Astrocyte (in vitro differentiated cells and primary cell): Measurements from ENCODE around the gene ARHGEF2. TPM values are rescaled to one million over a fixed set of nuclear protein-coding genes. Genes with fewer than 3 reads are reported as not detected.
A peak's percentile ranks its signal among the peaks of the same experiment; 100 is the strongest.

ENCODE experiments used
- DNase-seq: peaks from one replicate; pipeline ENCODE4 v3.0.0-alpha.2; 2010; ENCODE audit warnings: low read depth
- FAIRE-seq: peaks from 2 replicates; lab custom pipeline; 2011; peaks lifted over from hg19 to GRCh38; lab: Jason Lieb, UNC
- H2AFZ ChIP-seq: 2 replicates; pipeline ENCODE4 v1.6.0; 2012; ENCODE audit warnings: low read depth, low read length, inconsistent platforms
- H3K27ac ChIP-seq: 2 replicates; pipeline ENCODE4 v1.5.1; 2011; ENCODE audit warnings: low read depth, low read length, inconsistent platforms
- H3K27me3 ChIP-seq: 2 replicates; pipeline ENCODE4 v1.6.0; 2011; ENCODE audit warnings: low read length, inconsistent platforms; ENCODE audit not compliant: insufficient read depth
- H3K36me3 ChIP-seq: 2 replicates; pipeline ENCODE4 v1.5.1; 2011; ENCODE audit warnings: low read length, inconsistent platforms; ENCODE audit not compliant: insufficient read depth
- H3K4me1 ChIP-seq: 2 replicates; pipeline ENCODE4 v1.5.1; 2011; ENCODE audit warnings: low read length, inconsistent platforms; ENCODE audit not compliant: insufficient read depth
- H3K4me2 ChIP-seq: 2 replicates; pipeline ENCODE4 v1.6.0; 2012; ENCODE audit warnings: low read length, inconsistent platforms
- H3K4me3 ChIP-seq: 2 replicates; pipeline ENCODE4 v1.5.1; 2011; ENCODE audit warnings: low read depth, mild to moderate bottlenecking, low read length, inconsistent platforms; ENCODE audit not compliant: insufficient read depth
- H3K79me2 ChIP-seq: 2 replicates; pipeline ENCODE4 v1.6.0; 2012; ENCODE audit warnings: mild to moderate bottlenecking, low read length, inconsistent platforms; ENCODE audit not compliant: insufficient read depth
- H3K9ac ChIP-seq: 2 replicates; pipeline ENCODE4 v1.6.0; 2012; ENCODE audit warnings: mild to moderate bottlenecking, low read length, inconsistent platforms
- H3K9me3 ChIP-seq: 2 replicates; pipeline ENCODE4 v1.5.1; 2012; ENCODE audit warnings: low read depth, mild to moderate bottlenecking, low read length, inconsistent platforms; ENCODE audit not compliant: insufficient read depth
- H4K20me1 ChIP-seq: 2 replicates; pipeline ENCODE4 v1.6.0; 2012; ENCODE audit warnings: low read length, inconsistent platforms; ENCODE audit not compliant: insufficient read depth
- H3K27ac Mint-ChIP-seq: one replicate; pipeline ENCODE4 v1.8.0; 2021; ENCODE audit warnings: mild to moderate bottlenecking, mixed read lengths; ENCODE audit not compliant: unreplicated experiment
- H3K27me3 Mint-ChIP-seq: one replicate; pipeline ENCODE4 v1.8.0; 2021; ENCODE audit warnings: low read depth, mixed read lengths; ENCODE audit not compliant: unreplicated experiment
- H3K36me3 Mint-ChIP-seq: one replicate; pipeline ENCODE4 v1.8.0; 2021; ENCODE audit warnings: low read depth, mixed read lengths; ENCODE audit not compliant: unreplicated experiment
- H3K4me1 Mint-ChIP-seq: one replicate; pipeline ENCODE4 v1.8.0; 2021; ENCODE audit warnings: low read depth, mixed read lengths; ENCODE audit not compliant: unreplicated experiment
- H3K4me3 Mint-ChIP-seq: one replicate; pipeline ENCODE4 v1.8.0; 2021; ENCODE audit warnings: mild to moderate bottlenecking, moderate library complexity, mixed read lengths; ENCODE audit not compliant: unreplicated experiment
- H3K9me3 Mint-ChIP-seq: one replicate; pipeline ENCODE4 v1.8.0; 2021; ENCODE audit warnings: mild to moderate bottlenecking, mixed read lengths; ENCODE audit not compliant: unreplicated experiment
- EZH2 ChIP-seq: IDR thresholded peaks from 2 replicates; pipeline ENCODE4 v1.6.1; 2012; ENCODE audit warnings: mild to moderate bottlenecking, low read length, inconsistent platforms; ENCODE audit not compliant: insufficient read depth
- total RNA-seq: library from RNA; stranded (reverse); gene quantifications from 2 replicates; pipeline ENCODE4 v1.2.1, GENCODE V29; 2021
- TF ChIP-seq, protein P1 (sequence below): IDR thresholded peaks from 2 replicates; pipeline ENCODE4 v1.5.1; 2011; ENCODE audit warnings: low read depth, mild to moderate bottlenecking, inconsistent platforms, low read length, moderate library complexity; ENCODE audit not compliant: insufficient read depth

ARHGEF2 gene
- total RNA-seq, 1 donor from 2014 or later: 99.3 TPM

DNA sequence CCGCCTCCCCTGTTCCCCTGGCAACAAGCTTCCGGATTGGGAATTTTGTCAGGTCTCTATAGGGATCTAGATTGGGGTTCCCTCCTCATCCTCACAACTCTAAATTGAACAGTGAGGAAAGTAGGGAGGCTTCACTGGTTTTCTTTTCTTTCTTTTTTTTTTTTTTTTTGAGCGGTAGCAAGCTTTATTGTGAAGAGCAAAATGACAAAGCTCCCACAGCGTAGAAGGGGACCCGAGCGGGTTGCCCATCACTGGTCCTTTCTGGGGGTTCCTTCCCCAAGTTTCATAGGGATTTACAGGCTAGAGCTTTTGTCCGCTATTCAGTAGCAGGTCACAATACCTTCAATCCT is 10.3 kb downstream of the ARHGEF2 start:
- Histone ChIP-seq H3K4me3 (no peak overlapping the region), H4K20me1 (peaks cover 85% of the 10 kb centered on the region), H3K4me2 (peak overlapping the region; percentile 39), H3K36me3 (peaks cover 50% of the 10 kb centered on the region), H3K9ac (peak overlapping the region; percentile 38), H3K27me3 (no peaks in the 10 kb centered on the region), H3K27ac (peak overlapping the region; percentile 14), H3K9me3 (no peaks in the 10 kb centered on the region), H2AFZ (no peak overlapping the region), H3K4me1 (peaks cover 47% of the 10 kb centered on the region), H3K79me2 (peaks cover 83% of the 10 kb centered on the region)
- peaks cover 28% of the 10 kb centered on the region for H3K36me3 Mint-ChIP-seq
- no peaks in the 10 kb centered on the region for H3K27me3 Mint-ChIP-seq
- H3K9me3 Mint-ChIP-seq: no peaks in the 10 kb centered on the region
- DNase-seq (no peak), FAIRE-seq (no peak)
- H3K4me1 Mint-ChIP-seq: peaks cover 39% of the 10 kb centered on the region
- H3K27ac Mint-ChIP-seq: peak overlapping the region; percentile 24
- TF ChIP-seq, protein P1, sequence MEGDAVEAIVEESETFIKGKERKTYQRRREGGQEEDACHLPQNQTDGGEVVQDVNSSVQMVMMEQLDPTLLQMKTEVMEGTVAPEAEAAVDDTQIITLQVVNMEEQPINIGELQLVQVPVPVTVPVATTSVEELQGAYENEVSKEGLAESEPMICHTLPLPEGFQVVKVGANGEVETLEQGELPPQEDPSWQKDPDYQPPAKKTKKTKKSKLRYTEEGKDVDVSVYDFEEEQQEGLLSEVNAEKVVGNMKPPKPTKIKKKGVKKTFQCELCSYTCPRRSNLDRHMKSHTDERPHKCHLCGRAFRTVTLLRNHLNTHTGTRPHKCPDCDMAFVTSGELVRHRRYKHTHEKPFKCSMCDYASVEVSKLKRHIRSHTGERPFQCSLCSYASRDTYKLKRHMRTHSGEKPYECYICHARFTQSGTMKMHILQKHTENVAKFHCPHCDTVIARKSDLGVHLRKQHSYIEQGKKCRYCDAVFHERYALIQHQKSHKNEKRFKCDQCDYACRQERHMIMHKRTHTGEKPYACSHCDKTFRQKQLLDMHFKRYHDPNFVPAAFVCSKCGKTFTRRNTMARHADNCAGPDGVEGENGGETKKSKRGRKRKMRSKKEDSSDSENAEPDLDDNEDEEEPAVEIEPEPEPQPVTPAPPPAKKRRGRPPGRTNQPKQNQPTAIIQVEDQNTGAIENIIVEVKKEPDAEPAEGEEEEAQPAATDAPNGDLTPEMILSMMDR: no peak
- no peak for TF ChIP-seq EZH2
- H3K4me3 Mint-ChIP-seq: no peak overlapping the region

DNA sequence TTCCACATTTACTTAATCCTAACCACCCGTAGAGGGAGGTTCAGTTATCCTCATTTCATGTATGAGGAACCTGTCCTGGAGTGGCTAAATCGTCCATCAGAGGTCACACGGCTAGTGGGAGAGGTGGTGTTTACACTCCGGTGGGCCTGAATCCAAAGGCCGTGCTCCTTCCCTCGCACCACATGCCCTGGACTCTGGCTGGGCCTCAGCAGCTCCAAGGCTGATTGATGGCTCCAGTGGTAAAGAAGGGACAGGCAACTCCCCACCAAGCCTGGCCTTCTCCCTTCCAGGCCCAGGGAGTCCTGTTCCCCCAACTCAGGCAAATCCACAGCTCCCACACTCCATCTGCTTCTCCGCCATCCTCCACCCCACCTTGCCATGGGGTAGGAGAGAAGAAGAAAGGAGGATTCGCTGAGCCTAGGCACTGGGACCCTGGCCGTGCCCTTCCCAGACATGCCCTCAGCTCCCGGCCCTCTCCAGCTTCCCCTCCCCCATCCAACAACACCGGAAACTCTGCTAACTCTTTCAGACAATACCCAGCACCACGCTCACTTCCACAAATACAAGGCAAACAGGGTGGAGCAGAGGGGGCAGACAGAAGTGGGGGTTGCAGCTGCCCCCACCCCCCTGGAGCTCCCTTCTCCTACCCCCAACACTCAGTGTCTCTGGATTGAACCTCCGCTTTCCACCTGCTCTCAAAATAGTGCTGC is 10.9 kb downstream of the ARHGEF2 start:
- Mint-ChIP-seq H3K36me3 (peaks cover 26% of the 10 kb centered on the region), H3K27me3 (no peaks in the 10 kb centered on the region), H3K4me3 (no peak overlapping the region), H3K9me3 (no peaks in the 10 kb centered on the region), H3K27ac (peak overlapping the region; percentile 77), H3K4me1 (peaks cover 42% of the 10 kb centered on the region)
- TF ChIP-seq, protein P1: no peak
- no peak for TF ChIP-seq EZH2
- Histone ChIP-seq H3K4me3 (no peak overlapping the region), H2AFZ (no peak overlapping the region), H3K27ac (peak overlapping the region; percentile 45), H3K9me3 (no peaks in the 10 kb centered on the region), H3K9ac (peak overlapping the region; percentile 38), H3K36me3 (peaks cover 55% of the 10 kb centered on the region), H4K20me1 (peaks cover 85% of the 10 kb centered on the region), H3K4me2 (peak overlapping the region; percentile 39), H3K27me3 (no peaks in the 10 kb centered on the region), H3K4me1 (peaks cover 53% of the 10 kb centered on the region), H3K79me2 (peaks cover 82% of the 10 kb centered on the region)
- no peak for FAIRE-seq
- no peak for DNase-seq

DNA sequence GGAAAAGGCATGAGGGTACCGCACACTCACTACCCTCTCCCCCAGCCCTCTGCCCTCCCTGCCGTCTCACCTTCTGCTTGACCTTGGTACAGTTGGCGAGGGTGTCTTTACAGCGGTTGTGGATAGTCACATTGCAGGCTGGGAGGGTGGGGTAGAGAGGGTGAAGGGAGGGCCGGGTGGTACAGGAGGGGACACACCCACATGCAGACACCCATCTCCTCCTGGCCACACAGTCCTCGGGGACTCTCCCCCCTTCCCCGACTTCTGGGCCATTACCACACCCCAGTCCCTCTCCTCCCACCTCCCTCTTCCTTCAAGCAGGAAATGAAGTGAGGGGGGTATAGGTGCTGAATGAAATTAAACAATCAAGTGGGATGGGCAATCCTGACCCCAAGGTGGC is 11.6 kb downstream of the ARHGEF2 start:
- H3K36me3 Mint-ChIP-seq: peaks cover 30% of the 10 kb centered on the region
- Histone ChIP-seq H3K27me3 (no peaks in the 10 kb centered on the region), H2AFZ (no peak overlapping the region), H4K20me1 (peaks cover 81% of the 10 kb centered on the region), H3K9ac (peak overlapping the region; percentile 38), H3K79me2 (peaks cover 82% of the 10 kb centered on the region), H3K36me3 (peaks cover 59% of the 10 kb centered on the region), H3K27ac (no peak overlapping the region), H3K4me3 (no peak overlapping the region), H3K4me2 (no peak overlapping the region), H3K9me3 (no peaks in the 10 kb centered on the region), H3K4me1 (peaks cover 53% of the 10 kb centered on the region)
- FAIRE-seq (no peak), DNase-seq (no peak)
- H3K27me3 Mint-ChIP-seq: no peaks in the 10 kb centered on the region
- H3K27ac Mint-ChIP-seq: no peak overlapping the region
- TF ChIP-seq, protein P1: no peak
- no peak for TF ChIP-seq EZH2
- no peak overlapping the region for H3K4me3 Mint-ChIP-seq
- H3K9me3 Mint-ChIP-seq: no peaks in the 10 kb centered on the region
- H3K4me1 Mint-ChIP-seq: peaks cover 48% of the 10 kb centered on the region
